Retinal pigment epithelial cell (primary cell): ENCODE measurements around the gene NKAIN2.

Source experiments
- DNase-seq: peaks from one replicate; pipeline ENCODE4 v3.0.0-alpha.2; 2010; ENCODE audit warnings: low read depth
- H3K4me3 ChIP-seq: 2 replicates; pipeline ENCODE4 v1.5.1; 2011; ENCODE audit warnings: mild to moderate bottlenecking, low read length, control low read depth, moderate library complexity
- TF ChIP-seq, protein P1 (sequence below): conservative IDR thresholded peaks from 2 replicates; pipeline ENCODE4 v1.5.1; 2011; ENCODE audit warnings: low read depth, low read length, control low read depth, inconsistent platforms

Gene NKAIN2

DNA sequence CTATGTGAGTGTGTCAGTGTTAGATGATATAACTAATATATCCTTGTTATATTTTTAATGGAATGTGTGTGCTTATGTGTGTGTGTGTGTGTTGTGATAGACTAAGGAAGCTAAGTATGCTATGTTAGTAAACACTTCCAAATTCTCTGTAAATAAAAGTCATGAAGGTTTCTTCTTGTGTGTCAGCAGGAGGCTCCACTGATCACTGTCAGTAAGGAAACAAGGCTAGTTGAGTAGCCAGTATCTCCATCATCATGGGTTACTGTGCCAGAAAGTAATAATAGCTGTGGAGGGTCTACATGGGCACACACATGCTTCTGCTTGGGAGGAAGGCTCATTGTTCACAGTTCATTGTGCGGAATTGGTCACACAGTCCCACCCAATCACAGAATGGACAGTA is 855.8 kb downstream of the NKAIN2 start:
- TF ChIP-seq, protein P1, sequence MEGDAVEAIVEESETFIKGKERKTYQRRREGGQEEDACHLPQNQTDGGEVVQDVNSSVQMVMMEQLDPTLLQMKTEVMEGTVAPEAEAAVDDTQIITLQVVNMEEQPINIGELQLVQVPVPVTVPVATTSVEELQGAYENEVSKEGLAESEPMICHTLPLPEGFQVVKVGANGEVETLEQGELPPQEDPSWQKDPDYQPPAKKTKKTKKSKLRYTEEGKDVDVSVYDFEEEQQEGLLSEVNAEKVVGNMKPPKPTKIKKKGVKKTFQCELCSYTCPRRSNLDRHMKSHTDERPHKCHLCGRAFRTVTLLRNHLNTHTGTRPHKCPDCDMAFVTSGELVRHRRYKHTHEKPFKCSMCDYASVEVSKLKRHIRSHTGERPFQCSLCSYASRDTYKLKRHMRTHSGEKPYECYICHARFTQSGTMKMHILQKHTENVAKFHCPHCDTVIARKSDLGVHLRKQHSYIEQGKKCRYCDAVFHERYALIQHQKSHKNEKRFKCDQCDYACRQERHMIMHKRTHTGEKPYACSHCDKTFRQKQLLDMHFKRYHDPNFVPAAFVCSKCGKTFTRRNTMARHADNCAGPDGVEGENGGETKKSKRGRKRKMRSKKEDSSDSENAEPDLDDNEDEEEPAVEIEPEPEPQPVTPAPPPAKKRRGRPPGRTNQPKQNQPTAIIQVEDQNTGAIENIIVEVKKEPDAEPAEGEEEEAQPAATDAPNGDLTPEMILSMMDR, result no peak
- no peak for DNase-seq
- no peak overlapping the region for H3K4me3 ChIP-seq

DNA sequence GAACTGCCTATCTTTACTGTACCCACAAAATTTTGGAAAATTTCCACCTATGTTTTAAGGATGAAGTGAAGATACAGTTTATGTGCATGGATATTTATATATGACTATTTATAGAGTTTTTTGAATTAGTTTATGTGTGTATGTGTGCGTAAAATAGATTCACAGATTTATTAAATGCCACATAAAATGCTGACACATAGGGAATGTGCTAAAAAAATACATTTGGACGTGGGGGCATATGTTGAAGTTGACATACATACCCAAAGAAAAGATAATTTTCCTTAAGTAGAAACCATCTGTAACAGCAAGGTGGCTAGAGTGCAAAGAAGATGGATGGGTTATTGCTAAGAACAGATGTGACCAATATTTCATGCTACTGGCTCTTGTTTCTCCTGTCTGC is 856.5 kb downstream of the NKAIN2 start:
- TF ChIP-seq, protein P1, result no peak
- no peak overlapping the region for H3K4me3 ChIP-seq
- DNase-seq, result no peak

DNA sequence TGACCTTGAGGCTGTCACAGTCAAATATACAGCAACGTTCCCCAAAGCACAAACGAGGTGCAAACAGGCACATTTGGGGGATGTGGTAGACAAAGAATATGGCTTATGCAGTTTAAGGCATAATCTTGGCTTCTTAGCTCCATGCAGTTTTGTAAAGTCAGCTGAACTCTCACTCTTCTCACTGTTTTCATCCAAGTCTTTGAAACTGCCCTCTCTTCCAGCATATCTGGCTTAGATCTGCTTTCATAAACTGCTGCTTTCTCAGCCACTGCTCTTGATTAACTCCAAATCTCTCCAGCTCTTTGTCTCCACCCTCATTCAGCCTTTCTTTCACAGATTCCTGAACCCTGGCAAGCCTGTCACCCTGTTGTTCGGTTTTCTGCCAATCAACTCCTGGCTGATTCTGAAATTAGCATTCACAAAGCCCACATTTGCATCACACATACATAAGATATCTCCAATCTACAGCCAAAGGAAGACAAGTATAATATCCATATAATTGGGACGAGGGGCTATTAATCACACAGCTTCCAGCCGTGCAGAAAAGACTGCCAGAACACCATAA is 857.5 kb downstream of the NKAIN2 start:
- TF ChIP-seq, protein P1, result no peak
- DNase-seq, result peak; percentile 10
- H3K4me3 ChIP-seq, result no peak overlapping the region

DNA sequence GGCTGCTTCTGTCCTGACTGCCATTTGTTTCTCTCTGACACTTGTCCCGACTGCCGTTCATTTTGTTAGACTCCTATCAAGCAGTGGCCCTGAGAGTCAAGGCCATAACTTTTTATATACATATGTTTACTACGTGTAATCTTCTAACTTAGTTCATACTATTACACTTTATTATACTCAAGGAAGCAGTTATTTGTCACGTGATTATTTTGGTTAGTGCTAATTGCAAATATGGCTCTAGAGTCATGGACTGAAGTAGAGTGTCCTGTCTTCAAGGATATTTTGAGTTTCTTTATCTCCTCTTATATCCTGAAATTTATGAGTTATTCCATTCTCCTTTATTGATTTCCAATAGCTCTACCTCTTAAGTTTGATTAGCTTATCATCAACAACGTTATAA is 864.4 kb downstream of the NKAIN2 start:
- TF ChIP-seq, protein P1, result no peak
- no peak overlapping the region for H3K4me3 ChIP-seq
- DNase-seq, result no peak

DNA sequence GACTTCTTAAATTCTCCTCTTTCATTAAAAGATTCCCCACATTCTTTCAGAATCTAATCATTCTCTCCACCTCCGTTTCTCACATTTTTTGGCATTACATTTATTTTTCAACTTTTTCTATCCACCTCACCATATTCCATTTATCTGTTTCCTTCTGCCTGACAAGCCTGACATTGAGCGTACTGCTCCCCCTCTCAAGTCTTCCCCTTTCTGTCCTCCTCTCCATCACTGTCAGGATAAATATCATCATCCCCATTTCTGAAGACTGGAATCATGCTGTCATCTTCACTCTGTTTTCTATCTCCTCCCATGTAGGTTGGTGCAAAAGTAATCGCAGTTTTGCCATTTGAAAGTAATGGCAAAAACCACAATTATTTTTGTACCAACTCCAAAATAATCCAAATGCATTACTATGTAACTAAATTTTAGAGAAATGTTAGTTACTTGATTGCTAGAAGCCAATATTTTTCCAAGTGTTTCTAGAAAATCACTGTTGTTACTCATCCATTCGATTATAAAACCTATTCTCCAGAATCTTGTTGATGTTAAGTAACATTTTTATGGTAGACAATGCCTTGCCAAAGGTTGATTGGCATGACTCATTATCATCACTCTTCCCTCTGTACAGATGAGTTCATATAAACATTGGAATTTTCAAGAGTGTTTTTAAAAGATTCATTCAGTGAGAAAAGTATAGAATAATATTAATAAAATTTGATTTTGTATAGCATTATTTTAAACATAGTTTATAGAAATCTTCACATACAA is 866.2 kb downstream of the NKAIN2 start:
- TF ChIP-seq, protein P1, result no peak
- peak; percentile 4 for DNase-seq
- H3K4me3 ChIP-seq, result no peak overlapping the region

DNA sequence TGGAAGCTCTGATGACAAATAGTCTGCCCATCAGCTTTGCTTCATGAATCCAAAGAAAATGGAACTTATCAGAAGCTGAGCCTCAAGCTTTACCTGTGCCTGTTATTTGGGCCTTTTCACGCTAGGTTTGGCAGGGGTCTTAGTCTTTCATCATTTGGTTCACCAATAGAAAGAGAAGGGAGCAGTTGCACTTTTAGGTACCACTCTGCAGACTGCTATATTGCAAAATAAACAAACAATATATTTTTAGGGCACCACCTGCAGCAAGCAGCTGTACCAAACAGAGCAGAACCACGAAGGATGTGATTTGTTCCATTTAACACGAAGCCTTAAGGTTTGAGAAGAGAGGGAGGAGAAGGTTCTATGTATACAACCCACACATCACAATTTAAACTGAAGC is 867.1 kb downstream of the NKAIN2 start:
- DNase-seq, result no peak
- no peak overlapping the region for H3K4me3 ChIP-seq
- TF ChIP-seq, protein P1, result no peak

DNA sequence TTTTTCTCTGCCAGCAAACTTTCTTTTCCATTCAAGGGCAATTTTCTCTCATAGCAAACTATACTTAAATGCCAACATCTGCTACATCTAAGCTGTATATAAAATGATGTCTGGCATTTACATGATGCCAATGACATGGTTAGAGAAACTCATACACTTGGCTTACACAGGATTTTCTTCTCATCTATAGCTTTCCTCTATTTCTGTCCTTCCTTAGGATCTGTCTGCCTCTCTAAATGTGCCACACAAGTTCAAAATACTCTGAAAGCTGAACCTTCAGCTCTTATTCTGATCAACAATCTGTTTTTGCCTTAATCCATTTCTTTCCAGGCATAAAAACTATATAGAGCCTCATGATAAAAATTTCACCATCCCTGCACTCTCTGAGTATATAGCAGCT is 867.7 kb downstream of the NKAIN2 start:
- no peak for DNase-seq
- no peak overlapping the region for H3K4me3 ChIP-seq
- TF ChIP-seq, protein P1, result no peak
